Left colon (tissue), 2 donors: ENCODE results near the gene DGKH. TPM values are rescaled to one million over a fixed set of nuclear protein-coding genes. Genes with fewer than 3 reads are reported as not detected.

Experiments used
- ATAC-seq: fragments of 200-7000 bp; cut with Tn5 transposase; one replicate; pipeline ENCODE4 v1.9.1; 2020; ENCODE audit warnings: mild to moderate bottlenecking, moderate library complexity
- DNase-seq, 2 donors: peaks; one replicate each; pipeline ENCODE4 v3.0.0-alpha.2; 2020
- intact Hi-C, 2 donors: fragments of 100-400 bp; cut with DNase I in 1 of 2; cut with micrococcal nuclease in 1 of 2; formaldehyde crosslinking; loops; one replicate each; pipeline versions ENCODE4 v1.11.2 to v1.14.0; 2022; cut with DNase I, micrococcal nuclease
- total RNA-seq, 2 donors: library from RNA; stranded (reverse); fragmentation: NEBNext Ultra II Directional; extraction: Animal tissue kit (Norgen Biotek cat#: 25700); gene quantifications; one replicate each; pipeline ENCODE4 v1.2.1, GENCODE V29; 2021
- donor health status: DM: no; HTN: no; CAD: no.
- donor health status: DM: yes; HTN: yes; CAD: no.

Gene DGKH
- total RNA-seq, 2 donors from 2014 or later, result 16.8 to 22.3 TPM

DNA sequence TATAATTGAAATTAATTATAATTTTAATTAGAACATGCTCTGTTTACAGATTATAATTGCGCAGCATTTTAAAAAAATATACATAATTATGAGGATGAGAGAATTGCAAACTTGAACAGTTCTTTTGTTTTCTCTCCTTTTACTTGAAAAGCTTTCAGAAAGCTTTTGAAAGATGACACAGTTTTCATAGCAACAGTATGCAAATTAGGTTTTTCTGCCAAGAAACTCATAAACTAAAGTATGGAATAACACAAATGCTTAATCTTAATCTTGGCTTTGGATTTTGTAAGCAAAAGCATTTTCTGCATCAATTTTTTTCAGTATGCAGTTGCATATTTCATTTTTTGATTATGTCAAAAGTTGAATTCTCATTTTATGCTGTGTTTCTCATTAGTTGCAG, 190.7 kb downstream of the DGKH start:
- intact Hi-C loops, result no loop called here
- ATAC-seq (no peak), DNase-seq (no peak)

DNA sequence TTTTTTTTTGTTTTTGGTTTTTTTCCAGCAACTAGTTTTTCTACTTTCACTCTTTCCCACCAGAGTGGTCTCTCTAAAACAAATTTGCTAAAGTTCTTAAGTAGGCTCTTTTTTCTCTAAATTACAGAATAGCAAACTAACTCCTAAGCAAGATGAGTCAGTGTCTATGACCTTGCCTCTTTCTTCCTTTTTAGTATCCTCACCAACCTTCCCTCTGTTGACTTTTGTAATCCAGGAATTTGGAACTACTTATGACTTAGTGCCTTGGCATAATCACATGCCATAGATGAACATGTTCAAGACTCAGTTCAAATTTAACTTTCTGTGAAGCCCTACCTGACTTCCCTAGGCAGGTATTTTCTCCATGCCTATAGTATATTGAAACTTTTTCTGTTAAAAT, 191.2 kb downstream of the DGKH start:
- no peak for ATAC-seq
- intact Hi-C loops, result no loop called here
- no peak for DNase-seq

DNA sequence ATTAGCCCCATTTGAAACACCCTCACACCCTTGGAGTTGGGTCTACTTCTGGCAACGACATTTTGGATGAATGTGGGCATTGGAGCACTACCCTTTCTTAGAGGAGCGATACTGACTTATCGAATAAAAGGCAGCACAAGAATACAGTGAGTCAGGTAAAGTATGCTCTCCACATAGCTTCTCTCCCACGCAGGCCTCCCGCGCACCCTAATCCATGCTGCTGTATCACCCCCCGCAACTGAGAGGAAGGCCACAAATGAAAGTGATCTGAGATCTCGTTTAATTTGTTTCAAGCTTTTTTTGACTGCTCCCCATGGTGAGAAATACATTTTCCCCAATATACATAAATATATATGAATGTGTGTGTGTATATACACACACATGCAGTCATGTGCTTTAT, 198.1 kb downstream of the DGKH start:
- no peak for ATAC-seq
- no peak for DNase-seq
- intact Hi-C loops, result no loop called here

DNA sequence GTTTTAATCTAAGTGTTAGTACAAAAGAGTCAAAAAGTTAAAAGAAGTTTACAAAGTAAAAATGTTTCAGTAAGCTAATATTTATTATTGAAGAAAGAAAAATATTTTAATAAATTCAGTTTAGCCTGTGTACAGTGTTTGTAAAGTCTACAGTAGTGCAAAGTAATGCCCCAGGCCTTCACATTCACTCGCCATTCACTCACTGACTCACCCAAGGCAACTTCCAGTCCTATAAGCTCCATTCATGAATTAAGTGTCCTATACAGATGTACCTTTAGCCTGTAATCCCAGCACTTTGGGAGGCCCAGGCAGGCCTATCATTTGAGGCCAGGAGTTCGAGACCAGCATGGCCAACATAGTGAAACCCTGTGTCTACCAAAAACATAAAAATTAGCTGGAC, 199.4 kb downstream of the DGKH start:
- ATAC-seq, result no peak
- no peak for DNase-seq
- intact Hi-C loops, result no loop called here

DNA sequence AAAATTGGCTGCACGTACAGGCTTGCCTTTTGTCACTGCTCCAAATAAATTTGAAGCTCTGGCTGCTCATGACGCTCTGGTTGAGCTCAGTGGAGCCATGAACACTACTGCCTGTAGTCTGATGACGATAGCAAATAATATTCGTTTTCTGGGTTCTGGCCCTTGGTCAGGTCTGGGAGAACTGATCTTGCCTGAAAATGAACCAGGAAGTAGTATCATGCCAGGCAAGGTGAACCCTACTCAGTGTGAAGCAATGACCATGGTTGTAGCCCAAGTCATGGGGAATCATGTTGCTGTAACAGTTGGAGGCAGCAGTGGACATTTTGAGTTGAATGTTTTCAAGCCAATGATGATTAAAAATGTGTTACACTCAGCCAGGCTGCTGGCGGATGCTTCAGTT, 207.4 kb downstream of the DGKH start:
- intact Hi-C loops, result no loop called here
- ATAC-seq, result no peak
- DNase-seq, result no peak

DNA sequence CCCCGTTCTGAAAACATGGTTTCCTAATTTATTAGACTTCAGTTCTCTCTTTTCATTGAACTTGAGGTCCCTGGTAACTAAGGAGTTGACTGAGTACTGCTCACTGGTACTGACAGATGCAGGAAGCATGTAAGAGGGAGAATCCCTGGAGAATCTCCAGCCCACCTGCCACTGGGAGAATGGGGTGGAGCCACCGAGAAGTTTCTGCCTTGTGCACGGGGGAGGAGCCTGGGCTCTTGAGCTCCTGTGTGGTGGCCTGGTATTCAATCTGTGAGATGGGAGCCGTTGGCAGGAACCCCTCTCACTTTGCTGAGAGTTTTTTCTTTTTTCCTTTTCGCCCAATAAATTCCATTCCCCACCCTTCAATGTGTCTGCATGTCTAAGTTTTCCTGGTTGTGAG, 210.3 kb downstream of the DGKH start:
- intact Hi-C loops, result no loop called here
- DNase-seq (no peak), ATAC-seq (no peak)

DNA sequence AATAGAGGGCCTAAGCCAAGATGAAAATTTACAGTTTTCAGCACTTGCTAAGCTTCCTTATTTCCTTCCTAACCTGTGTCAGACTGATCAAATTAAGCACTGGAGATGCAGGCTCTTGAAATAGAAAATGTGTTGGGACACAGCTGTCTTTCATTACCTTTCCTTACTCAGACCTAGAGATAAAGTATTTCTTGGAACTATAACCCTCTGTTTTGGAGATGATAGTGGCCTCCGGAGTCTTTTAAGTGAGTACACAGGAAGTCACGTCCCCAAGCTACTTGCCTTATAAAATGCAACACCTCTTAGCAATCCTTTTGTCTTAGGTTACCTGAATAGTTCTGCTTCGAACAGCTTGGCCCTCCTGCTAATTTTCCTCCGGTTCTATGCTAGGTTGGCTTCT, 211.1 kb downstream of the DGKH start:
- DNase-seq, result no peak
- ATAC-seq, result no peak
- intact Hi-C loops, result no loop called here

DNA sequence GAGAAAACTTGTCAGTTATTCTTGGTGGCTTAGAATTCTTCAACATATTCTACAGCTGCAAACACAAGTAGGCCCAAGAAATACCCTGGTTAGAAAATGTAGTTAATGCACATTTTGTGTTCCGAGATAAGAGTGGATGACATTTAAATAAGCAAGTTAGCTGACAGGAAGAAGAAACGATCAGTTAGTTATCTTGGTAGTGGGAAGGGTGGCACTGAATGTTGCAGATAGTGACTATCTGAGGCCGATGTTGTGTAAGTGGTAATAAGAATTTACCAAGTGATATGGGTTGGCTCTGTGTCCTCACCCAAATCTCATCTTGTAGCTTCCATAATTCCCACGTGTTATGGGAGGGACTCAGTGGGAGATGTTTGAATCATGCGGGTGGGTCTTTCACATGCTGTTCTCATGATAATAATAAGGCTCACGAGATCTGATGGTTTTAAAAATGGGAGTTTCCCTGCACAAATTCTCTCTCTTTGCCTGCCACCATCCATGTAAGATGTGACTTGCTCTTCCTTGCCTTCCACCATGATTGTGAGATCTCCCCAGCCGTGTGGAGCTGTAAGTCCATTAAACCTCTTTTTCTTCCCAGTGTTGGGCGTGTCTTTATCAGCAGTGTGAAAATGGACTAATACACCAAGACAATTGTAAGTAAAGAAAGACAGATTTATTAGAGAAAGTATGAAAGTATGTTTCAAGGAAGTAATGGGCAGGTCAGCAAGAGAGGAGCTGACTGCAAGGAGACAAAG, 212.6 kb downstream of the DGKH start:
- intact Hi-C loops, result no loop called here
- DNase-seq, result no peak
- ATAC-seq, result no peak

DNA sequence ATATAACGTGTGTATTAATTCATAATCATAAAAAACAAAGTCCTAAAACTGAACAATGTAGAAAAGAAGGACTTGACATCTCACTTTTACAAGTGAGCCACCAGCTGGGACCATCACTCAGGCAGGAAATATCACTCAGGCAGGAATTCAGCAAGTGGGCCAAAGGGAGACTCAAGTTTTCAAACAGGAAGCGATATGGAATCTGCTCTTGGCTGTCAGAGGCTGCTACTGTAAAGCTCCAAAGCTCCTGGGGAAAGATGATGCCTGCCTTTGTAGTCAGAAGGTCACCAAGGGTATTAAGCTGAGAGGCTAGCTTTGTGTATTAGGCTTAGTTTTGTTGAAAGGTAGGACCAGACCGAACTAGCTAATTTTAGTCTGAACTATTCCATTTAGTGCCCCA, 218.0 kb downstream of the DGKH start:
- no peak for DNase-seq
- ATAC-seq, result no peak
- intact Hi-C loops, result no loop called here

DNA sequence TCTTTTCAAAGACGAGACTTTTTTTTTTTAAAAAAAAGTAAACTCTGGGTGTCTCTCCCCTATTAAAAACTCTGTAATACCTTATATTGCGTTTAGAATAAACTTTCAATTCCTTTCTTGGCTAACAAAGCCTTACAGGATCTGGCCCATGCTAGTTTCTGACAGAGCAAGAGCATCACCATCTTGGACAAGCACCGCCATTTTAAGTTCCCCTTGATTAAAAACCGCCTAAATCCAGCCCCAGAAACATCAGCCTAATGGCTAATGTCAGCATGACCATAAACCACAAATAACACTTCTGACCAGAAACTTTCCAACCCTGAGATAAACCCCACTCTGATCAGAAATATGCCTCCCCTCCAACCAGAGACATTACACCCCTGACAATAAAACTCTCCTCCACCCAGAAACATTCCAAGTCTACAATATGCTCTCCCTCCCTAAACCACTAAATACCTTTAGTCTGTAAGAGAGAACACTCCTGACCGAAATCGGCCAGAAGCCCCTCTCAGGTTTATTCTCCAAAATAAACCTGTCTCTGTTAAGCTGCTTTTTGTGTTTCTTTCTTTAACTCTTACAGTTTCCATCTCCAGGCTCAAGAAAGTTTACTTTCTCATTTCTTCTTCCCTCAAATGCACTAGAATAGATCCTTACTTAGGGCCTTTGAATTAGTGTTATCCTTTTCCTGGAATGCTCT, 221.9 kb downstream of the DGKH start:
- ATAC-seq (no peak), DNase-seq (no peak)
- intact Hi-C loops, result no loop called here

DNA sequence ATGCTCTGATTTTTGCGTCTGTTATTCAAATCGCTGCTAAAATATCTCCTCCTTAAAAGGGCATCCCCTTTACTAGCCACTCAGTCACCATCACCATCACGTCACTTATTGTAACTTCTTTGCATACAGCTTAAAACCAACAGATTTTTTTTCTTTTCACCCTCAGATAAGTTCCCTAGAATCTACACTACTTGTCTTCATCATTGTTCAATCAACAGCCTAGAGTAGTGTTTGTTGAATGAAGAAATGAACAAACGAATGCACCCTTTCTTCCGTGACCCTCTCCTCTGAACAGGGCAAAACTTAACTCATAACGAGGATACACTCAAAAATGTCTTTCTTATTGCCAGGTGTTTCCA, 222.4 kb downstream of the DGKH start:
- intact Hi-C loops, result no loop called here
- no peak for ATAC-seq
- no peak for DNase-seq

DNA sequence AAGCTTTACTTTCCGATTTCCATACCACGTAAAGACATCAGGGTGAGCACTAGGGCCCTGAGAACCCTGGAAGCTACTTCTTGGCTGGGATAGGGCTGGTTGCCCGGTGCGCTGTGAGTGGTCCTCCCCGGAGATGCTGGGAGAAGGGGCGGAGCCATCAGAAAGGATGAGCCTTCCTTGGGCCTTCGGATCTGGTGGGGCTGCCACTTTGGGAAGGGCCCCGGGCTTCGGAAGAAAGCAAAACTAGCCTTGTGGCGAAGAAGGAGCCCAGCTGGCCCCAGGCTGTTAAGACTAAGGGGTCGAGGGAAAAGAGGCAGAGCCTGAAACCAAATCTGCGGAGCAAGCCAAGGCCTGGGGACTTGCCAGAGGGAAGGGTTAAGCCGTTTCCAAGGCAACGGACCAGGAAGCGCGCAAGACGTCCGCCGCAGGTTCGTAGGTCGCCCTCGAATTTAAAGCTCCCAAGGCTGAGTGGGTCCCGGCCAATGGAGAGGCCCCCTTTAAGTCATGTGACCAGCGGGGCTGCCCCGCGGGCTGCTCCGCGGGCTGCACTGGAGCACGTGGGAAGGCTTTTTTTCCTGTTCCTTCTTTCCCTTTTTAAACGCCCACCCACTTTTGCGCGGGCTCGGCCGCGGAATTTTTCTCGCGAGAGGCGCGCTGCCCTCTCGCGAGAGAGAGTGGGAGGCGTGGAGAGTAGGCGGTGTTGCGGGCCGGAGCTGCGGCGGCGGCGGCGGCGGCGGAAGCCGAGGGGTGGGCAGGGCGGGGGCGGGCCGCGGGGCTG, 223.1 kb downstream of the DGKH start:
- intact Hi-C loops, result no loop called here
- peak; percentile 91 to 97 for DNase-seq
- peak; percentile 92 for ATAC-seq

DNA sequence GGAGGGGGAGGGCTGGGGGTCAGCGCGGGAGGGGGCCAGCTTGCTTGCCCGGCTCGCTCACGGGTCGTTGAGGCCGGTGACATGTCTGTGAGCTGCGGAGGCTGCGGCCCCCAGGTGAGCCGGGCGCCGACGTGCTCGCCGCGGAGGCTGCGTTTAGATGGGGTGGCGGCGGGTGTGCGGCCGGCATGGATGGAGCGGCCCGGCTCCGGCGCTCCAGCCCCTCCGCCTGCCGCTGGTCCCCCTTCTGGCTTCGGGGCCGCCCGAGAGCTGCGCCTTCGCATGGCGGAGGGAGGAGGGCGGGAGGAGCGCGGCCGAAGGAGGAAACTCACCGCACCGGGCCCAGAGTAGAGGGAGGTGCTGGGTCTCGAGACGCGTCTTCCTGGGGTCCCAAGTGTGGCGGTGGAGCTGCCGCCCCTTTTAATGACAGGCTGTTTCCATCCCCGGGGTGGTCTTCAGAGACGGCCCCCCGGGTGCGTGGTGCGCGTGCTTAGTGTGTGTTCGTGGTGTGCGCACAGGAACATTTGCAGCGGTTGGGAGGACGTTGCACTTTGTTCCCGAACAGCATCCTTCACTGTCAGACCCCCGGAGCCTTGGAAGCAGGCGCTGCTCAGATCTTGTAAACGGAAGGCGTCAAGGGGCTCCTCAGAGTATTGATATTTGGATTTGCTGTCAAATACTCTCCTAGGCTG, 223.8 kb downstream of the DGKH start, which contains the start of gene AKAP11:
AKAP11 (plus strand) TSS at position 38 of the 689 bp plus-strand sequence. CDS start 14,197 bp downstream, outside the sequence.
- intact Hi-C loops, result no loop called here
- DNase-seq (peak; percentile 44 to 70), ATAC-seq (peak; percentile 52)

DNA sequence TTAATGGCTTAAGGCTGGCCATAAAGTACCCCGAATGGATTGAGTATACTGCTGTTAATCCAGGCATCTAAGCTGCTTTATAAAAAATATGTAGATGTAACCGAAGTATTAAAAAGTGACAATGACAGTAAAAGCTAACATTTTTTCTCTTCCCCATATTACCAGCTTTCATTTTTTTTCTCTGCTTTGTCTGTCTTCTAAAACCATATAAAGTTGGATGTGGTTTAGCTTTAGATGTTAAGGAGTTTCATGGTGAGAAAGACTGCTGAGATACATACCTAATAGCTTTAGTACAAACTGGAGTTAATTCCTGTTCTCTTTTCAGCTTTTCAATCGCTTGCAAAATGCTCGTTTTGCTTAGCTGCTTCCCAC, 224.3 kb downstream of the DGKH start:
- no peak for DNase-seq
- intact Hi-C loops, result no loop called here
- ATAC-seq, result no peak

DNA sequence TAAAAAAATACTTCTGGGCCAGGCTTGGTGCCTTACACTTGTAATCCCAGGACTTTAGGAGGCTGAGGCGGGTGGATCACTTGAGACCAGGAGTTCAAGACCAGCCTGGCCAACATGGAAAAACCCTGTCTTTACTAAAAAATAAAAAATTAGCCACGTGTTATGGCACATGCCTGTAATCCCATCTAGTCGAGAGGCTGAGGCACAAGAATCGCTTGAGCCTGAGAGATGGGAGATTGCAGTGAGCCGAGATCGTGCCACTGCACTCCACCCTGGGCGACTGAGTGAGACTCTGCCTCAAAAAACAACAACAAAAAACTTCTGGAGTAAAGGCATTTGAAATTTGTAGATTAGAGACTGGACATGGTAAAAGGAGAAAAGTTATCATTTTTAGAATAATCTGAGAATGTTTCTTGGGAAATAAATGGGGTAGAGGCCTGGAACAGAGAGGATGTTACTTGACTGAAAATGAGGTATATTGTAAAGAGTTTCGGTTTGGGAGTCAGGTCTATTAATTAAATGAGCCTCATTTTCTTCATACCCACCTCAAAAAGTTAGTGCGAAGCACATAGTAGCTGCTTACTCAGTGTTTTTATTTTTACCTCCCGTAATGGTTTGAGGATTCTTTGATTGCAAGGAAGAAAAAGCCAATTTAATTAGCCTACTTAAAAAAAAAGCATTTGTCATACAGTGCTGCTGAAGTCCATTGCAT, 226.1 kb downstream of the DGKH start:
- ATAC-seq (no peak), DNase-seq (no peak)
- intact Hi-C loops, result no loop called here

DNA sequence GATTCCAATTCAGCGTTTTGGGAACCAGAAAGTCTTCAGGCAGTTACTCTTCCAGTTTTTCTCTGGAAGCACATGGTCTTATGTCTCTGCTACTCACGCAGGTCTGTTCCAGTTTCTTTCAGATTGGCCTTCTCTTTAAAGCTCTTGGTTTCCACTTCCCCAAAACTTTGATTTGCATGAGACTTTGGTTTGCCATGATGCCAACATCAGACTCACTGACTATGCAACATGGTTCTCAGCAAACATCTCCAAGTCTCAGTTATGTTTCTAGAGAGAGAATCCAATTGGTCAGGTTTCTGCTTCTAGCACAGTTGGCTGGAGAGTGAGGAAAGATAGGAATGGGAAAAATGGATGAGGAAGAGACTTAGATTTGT, 226.6 kb downstream of the DGKH start:
- ATAC-seq (no peak), DNase-seq (no peak)
- intact Hi-C loops, result no loop called here

DNA sequence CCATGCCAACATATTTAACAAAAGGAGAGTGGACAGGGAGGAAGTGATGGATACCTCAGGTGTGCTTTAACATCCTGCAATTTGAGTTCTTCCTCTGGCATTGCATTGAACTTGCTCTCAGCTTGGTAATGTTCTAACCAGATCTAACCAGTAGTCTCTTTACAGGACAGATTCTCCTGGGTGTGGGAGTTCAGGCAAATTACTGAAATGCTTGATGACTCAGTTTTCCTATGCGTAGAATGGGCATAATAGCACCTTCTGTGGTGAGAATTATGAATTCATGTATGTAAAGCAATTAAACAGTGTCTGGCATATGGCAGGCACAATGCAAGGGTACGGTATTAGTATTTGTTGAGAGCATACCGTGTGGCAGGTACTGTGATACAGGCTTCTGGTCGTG, 227.1 kb downstream of the DGKH start:
- DNase-seq (no peak), ATAC-seq (no peak)
- intact Hi-C loops, result no loop called here

DNA sequence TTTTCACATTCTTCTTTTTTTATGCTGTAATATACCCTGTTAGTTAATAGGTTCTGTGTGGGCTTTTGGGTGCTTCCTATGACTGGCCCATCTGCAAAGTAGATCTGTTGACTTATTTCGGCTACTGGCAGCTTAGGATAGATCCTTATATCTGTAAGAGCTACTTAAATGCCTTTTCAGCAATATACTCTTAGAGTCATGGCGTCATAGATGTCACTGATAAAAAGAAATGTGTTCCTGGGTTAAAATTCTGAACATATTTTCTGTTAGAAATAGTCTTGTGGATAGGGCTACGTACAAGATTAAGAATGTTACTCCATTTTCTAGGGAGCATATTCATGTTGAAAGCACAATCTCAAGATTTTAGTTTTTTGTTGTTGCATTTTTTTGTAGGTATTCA, 228.2 kb downstream of the DGKH start:
- ATAC-seq, result no peak
- intact Hi-C loops, result no loop called here

More for the DNA sequence above, 228.2 kb downstream of the DGKH start:
- DNase-seq, result no peak
